HCT116 (cell line): Measurements from ENCODE around the gene CAMK1D. TPM values are rescaled to one million over a fixed set of nuclear protein-coding genes. Genes with fewer than 3 reads are reported as not detected.

Experiments used
- ATAC-seq: fragments of 200-7000 bp; cut with Tn5 transposase; 2 replicates; pipeline ENCODE4 v1.9.1; 2020; ENCODE audit warnings: mild to moderate bottlenecking, moderate library complexity
- BruUV-seq: library from RNA; stranded (reverse); fragments of 400-500 nt; replicated peaks from 2 replicates; lab custom pipeline; 2021; lab: Mats Ljungman, UMichigan
- CTCF ChIA-PET: fragments of 300-600 bp; sonication (Branson Sonifier 250); formaldehyde crosslinking; loops from one replicate; lab custom pipeline; 2021; ENCODE audit warnings: antibody characterized with exemption; lab: Charles Lee
- POLR2A ChIA-PET: fragments of 300-600, 350-600 bp; sonication (Branson Sonifier 250); formaldehyde crosslinking; loops from one replicate; lab custom pipeline; 2021; ENCODE audit warnings: antibody characterized with exemption; lab: Charles Lee
- RAD21 ChIA-PET, 2 experiments: fragments of 300-600 bp; sonication (Branson Sonifier 250); formaldehyde crosslinking; loops; one replicate each; lab custom pipeline; 2023; ENCODE audit warnings: low total read pairs in 2 of 2; ENCODE audit not compliant: uncharacterized antibody in 2 of 2, unreplicated experiment in 2 of 2, low non-redundant PET in 1 of 2; lab: Charles Lee
- DNase-seq: peaks from one replicate; pipeline ENCODE4 v3.0.0-alpha.2; 2010; ENCODE audit warnings: low read depth, low spot score
- H2AFZ ChIP-seq: fragments of 200-600 bp; shearing (Covaris generic), sonication (generic); 2 replicates; pipeline ENCODE4 v1.6.1; 2017; ENCODE audit warnings: low read depth, mixed run types, mixed read lengths, antibody characterized with exemption, low read length; ENCODE audit not compliant: poor library complexity, severe bottlenecking
- H3K27ac ChIP-seq: 2 replicates; pipeline ENCODE4 v1.5.1; 2012; ENCODE audit warnings: low read depth, low read length
- H3K27me3 ChIP-seq: fragments of 200-600 bp; sonication (generic); 2 replicates; pipeline ENCODE4 v1.6.1; 2016; ENCODE audit warnings: mixed run types, low read length, mixed read lengths; ENCODE audit not compliant: insufficient read depth
- H3K36me3 ChIP-seq, 2 experiments: fragments of 200-500 bp in 1 of 2; fragments of 200-600 bp in 1 of 2; sonication (Bioruptor generic) in 1 of 2; sonication (generic) in 1 of 2; 2 replicates each; pipeline versions ENCODE4 v1.5.1 to v1.6.1; 2014 to 2016; ENCODE audit warnings: low read length in 2 of 2, inconsistent platforms in 1 of 2, mixed read lengths in 1 of 2, mixed run types in 1 of 2; ENCODE audit not compliant: insufficient read depth in 2 of 2, control insufficient read depth in 1 of 2
- H3K4me1 ChIP-seq, 2 experiments: fragments of 200-600 bp in 1 of 2; sonication (generic) in 1 of 2; 2 replicates each; pipeline versions ENCODE4 v1.5.1 to v1.6.1; 2012 to 2017; ENCODE audit warnings: low read length in 2 of 2, inconsistent platforms in 1 of 2, mild to moderate bottlenecking in 1 of 2, mixed read lengths in 1 of 2, mixed run types in 1 of 2, moderate library complexity in 1 of 2; ENCODE audit not compliant: insufficient read depth in 2 of 2, control insufficient read depth in 1 of 2
- H3K4me2 ChIP-seq: fragments of 200-600 bp; sonication (generic); 2 replicates; pipeline ENCODE4 v1.6.1; 2017; ENCODE audit warnings: mixed run types, low read length, mixed read lengths
- H3K4me3 ChIP-seq, 2 experiments: fragments of 200-600 bp in 1 of 2; sonication (generic) in 1 of 2; replicated peaks in 1 of 2; 2 replicates each; pipeline ENCODE4 v1.5.1; 2011 to 2016; ENCODE audit warnings: low read length in 2 of 2, control low read depth in 1 of 2, low read depth in 1 of 2, mild to moderate bottlenecking in 1 of 2, mixed read lengths in 1 of 2, mixed run types in 1 of 2
- H3K79me2 ChIP-seq: fragments of 200-600 bp; sonication (generic); 2 replicates; pipeline ENCODE4 v1.6.1; 2017; ENCODE audit warnings: mild to moderate bottlenecking, mixed run types, low read length, moderate library complexity, mixed read lengths; ENCODE audit not compliant: insufficient read depth
- H3K9ac ChIP-seq: fragments of 200-600 bp; sonication (generic); 2 replicates; pipeline ENCODE4 v1.6.1; 2016; ENCODE audit warnings: low read length, mixed read lengths
- H3K9me2 ChIP-seq: fragments of 200-600 bp; sonication (generic), shearing (Covaris generic); 2 replicates; pipeline ENCODE4 v1.6.1; 2017; ENCODE audit warnings: mixed run types, mild to moderate bottlenecking, moderate library complexity; ENCODE audit not compliant: insufficient read depth
- H3K9me3 ChIP-seq, 2 experiments: fragments of 200-500 bp in 1 of 2; fragments of 200-600 bp in 1 of 2; sonication (Bioruptor generic) in 1 of 2; sonication (generic) in 1 of 2; 2 replicates each; pipeline ENCODE4 v1.6.1; 2014 to 2017; ENCODE audit warnings: low read length in 2 of 2, mixed read lengths in 2 of 2, inconsistent platforms in 1 of 2, low read depth in 1 of 2, mild to moderate bottlenecking in 1 of 2, mixed run types in 1 of 2, moderate library complexity in 1 of 2; ENCODE audit not compliant: control insufficient read depth in 1 of 2, insufficient read depth in 1 of 2
- H4K20me1 ChIP-seq: fragments of 200-600 bp; sonication (generic), shearing (Covaris generic); 2 replicates; pipeline ENCODE4 v1.6.1; 2017; ENCODE audit warnings: mixed run types, mild to moderate bottlenecking, moderate library complexity; ENCODE audit not compliant: insufficient read depth
- ATF3 ChIP-seq: IDR thresholded peaks from 2 replicates; pipeline ENCODE4 v1.6.1; 2012
- CBX3 ChIP-seq: IDR thresholded peaks from 2 replicates; pipeline ENCODE4 v1.6.1; 2012; ENCODE audit warnings: low read depth
- CEBPB ChIP-seq: IDR thresholded peaks from 2 replicates; pipeline ENCODE4 v1.6.1; 2012; ENCODE audit warnings: low read depth
- EGR1 ChIP-seq: IDR thresholded peaks from 2 replicates; pipeline ENCODE4 v1.6.1; 2012; ENCODE audit warnings: low read depth
- ELF1 ChIP-seq: IDR thresholded peaks from 2 replicates; pipeline ENCODE4 v1.6.1; 2012; ENCODE audit warnings: low read depth, borderline replicate concordance
- EZH2 ChIP-seq: fragments of 200-600 bp; sonication (generic); IDR thresholded peaks from 2 replicates; pipeline ENCODE4 v1.6.1; 2017; ENCODE audit warnings: antibody characterized with exemption, mixed run types
- FOSL1 ChIP-seq: IDR thresholded peaks from 2 replicates; pipeline ENCODE4 v1.6.1; 2012; ENCODE audit warnings: low read depth
- MAX ChIP-seq: IDR thresholded peaks from 2 replicates; pipeline ENCODE4 v1.6.1; 2012
- RAD21 ChIP-seq: IDR thresholded peaks from 2 replicates; pipeline ENCODE4 v1.6.1; 2012; ENCODE audit warnings: low read depth, mild to moderate bottlenecking
- SIN3A ChIP-seq: IDR thresholded peaks from 2 replicates; pipeline ENCODE4 v1.6.1; 2012; ENCODE audit warnings: low read depth
- YY1 ChIP-seq: IDR thresholded peaks from 2 replicates; pipeline ENCODE4 v1.6.1; 2011; ENCODE audit warnings: low read length, low read depth, moderate library complexity, mild to moderate bottlenecking; ENCODE audit not compliant: insufficient replicate concordance; ENCODE audit errors: extremely low read depth
- ZFX ChIP-seq: fragments of 450-650 bp; IDR thresholded peaks from 2 replicates; pipeline ENCODE4 v1.6.1; 2017
- ZNF274 ChIP-seq: fragments of 200-500 bp; sonication (Bioruptor generic); IDR thresholded peaks from 2 replicates; pipeline ENCODE4 v1.6.1; 2014; ENCODE audit warnings: mild to moderate bottlenecking, low read depth, low read length, inconsistent platforms
- intact Hi-C: fragments of 100-400 bp; cut with micrococcal nuclease; formaldehyde crosslinking; loops from 2 replicates; pipeline ENCODE4 v1.10.0; 2022
- total RNA-seq: library from RNA; stranded (reverse); gene quantifications from one replicate; pipeline ENCODE4 v1.2.1, GENCODE V29; 2021; ENCODE audit not compliant: unreplicated experiment

Gene CAMK1D
- total RNA-seq, 1 experiment from 2014 or later: 9.6 TPM

- TF ChIP-seq SIN3A (no peak), RAD21 (no peak), ATF3 (no peak), FOSL1 (no peak), ZFX (no peak), CBX3 (no peak), EGR1 (no peak), YY1 (no peak), CEBPB (no peak), ELF1 (no peak), EZH2 (no peak), MAX (no peak), ZNF274 (no peak)
- TF ChIP-seq, all 23 proteins: peak for 0
- peaks cover 0 to 6% of the 10 kb centered on the region in 2 experiments; a peak in 1 of 4 replicates for H3K4me1 ChIP-seq
- POLR2A ChIA-PET: no interaction called here
- no peaks in the 10 kb centered on the region for H3K36me3 ChIP-seq
- ATAC-seq: no peak
- H3K27me3 ChIP-seq: no peaks in the 10 kb centered on the region
- no peaks in the 10 kb centered on the region for H3K9me3 ChIP-seq
- BruUV-seq: no TSS peak
- no peak for DNase-seq
- H3K79me2 ChIP-seq: no peaks in the 10 kb centered on the region
- H3K9ac ChIP-seq: no peak overlapping the region
- intact Hi-C loops: no loop called here
- CTCF ChIA-PET: no interaction called here
- RAD21 ChIA-PET: no interaction called here
- H3K27ac ChIP-seq: no peak overlapping the region
- no peak overlapping the region for H3K4me3 ChIP-seq
- H4K20me1 ChIP-seq: no peaks in the 10 kb centered on the region
- no peak overlapping the region for H2AFZ ChIP-seq
- H3K9me2 ChIP-seq: no peaks in the 10 kb centered on the region
- H3K4me2 ChIP-seq: no peak overlapping the region
These were observed 133.2 kb downstream of the CAMK1D start for GRCh38 chr10:12482587-12482986.
